PC-9 (cell line): ENCODE measurements around the gene HPCAL1.

ENCODE experiments used
- CTCF ChIP-seq: fragments of 200-600 bp; sonication (generic); conservative IDR thresholded peaks from 2 replicates; pipeline ENCODE4 v1.6.1; 2017; ENCODE audit warnings: mixed run types, antibody characterized with exemption, mild to moderate bottlenecking, moderate library complexity
- EZH2 ChIP-seq: fragments of 200-600 bp; sonication (generic); IDR thresholded peaks from 2 replicates; pipeline ENCODE4 v1.8.0; 2017; ENCODE audit warnings: antibody characterized with exemption, low read depth

- TF ChIP-seq CTCF = no peak
- no peak for TF ChIP-seq EZH2
Observed at GRCh38 chr2:10466801-10467200, 164.1 kb downstream of the HPCAL1 start.
